ENCODE measurements around the gene OGG1.
A peak's percentile ranks its signal among the peaks of the same experiment; 100 is the strongest.

Gene OGG1

GRCh38 chr3:9727041-9727595, 22.6 kb upstream of the OGG1 start:
- DNase-seq (ENCODE audit: insufficient read length, low spot score) (no peak), FAIRE-seq (no peak)

- no peak for DNase-seq (ENCODE audit: insufficient read length, low spot score)
- no peak for FAIRE-seq
Observed at GRCh38 chr3:9727743-9728142, 22.0 kb upstream of the OGG1 start.

GRCh38 chr3:9729419-9729818, 20.3 kb upstream of the OGG1 start:
- FAIRE-seq (no peak), DNase-seq (ENCODE audit: insufficient read length, low spot score) (no peak)

- FAIRE-seq (no peak), DNase-seq (ENCODE audit: insufficient read length, low spot score) (no peak)
Observed at GRCh38 chr3:9730657-9731205, 19.0 kb upstream of the OGG1 start.

- FAIRE-seq (peak; percentile 87), DNase-seq (ENCODE audit: insufficient read length, low spot score) (peak; percentile 97)
Observed at GRCh38 chr3:9731206-9732079, 18.3 kb upstream of the OGG1 start, which contains the start of gene BRPF1. Gene BRPF1 (plus strand): TSS chr3:9731735. CDS start chr3:9734141, 2,406 bp downstream.

GRCh38 chr3:9732080-9732739, 17.5 kb upstream of the OGG1 start:
- FAIRE-seq (no peak), DNase-seq (ENCODE audit: insufficient read length, low spot score) (no peak)

GRCh38 chr3:9732740-9733115, 17.0 kb upstream of the OGG1 start:
- FAIRE-seq (no peak), DNase-seq (ENCODE audit: insufficient read length, low spot score) (no peak)

- no peak for FAIRE-seq
- no peak for DNase-seq (ENCODE audit: insufficient read length, low spot score)
Observed at GRCh38 chr3:9736831-9737230, 12.9 kb upstream of the OGG1 start.

- no peak for FAIRE-seq
- DNase-seq (ENCODE audit: insufficient read length, low spot score), result no peak
Observed at GRCh38 chr3:9739181-9739580, 10.6 kb upstream of the OGG1 start.

GRCh38 chr3:9742560-9742959, 7.2 kb upstream of the OGG1 start:
- DNase-seq (ENCODE audit: insufficient read length, low spot score), result no peak
- no peak for FAIRE-seq

- DNase-seq (ENCODE audit: insufficient read length, low spot score), result no peak
- no peak for FAIRE-seq
Observed at GRCh38 chr3:9743548-9743947, 6.2 kb upstream of the OGG1 start.

- DNase-seq (ENCODE audit: insufficient read length, low spot score), result no peak
Observed at GRCh38 chr3:9744162-9744561, 5.6 kb upstream of the OGG1 start.

GRCh38 chr3:9745521-9745920, 4.2 kb upstream of the OGG1 start:
- DNase-seq (ENCODE audit: insufficient read length, low spot score) (no peak), FAIRE-seq (no peak)

More at GRCh38 chr3:9744162-9744561, 5.6 kb upstream of the OGG1 start:
- no peak for FAIRE-seq

- no peak for FAIRE-seq
- no peak for DNase-seq (ENCODE audit: insufficient read length, low spot score)
Observed at GRCh38 chr3:9746330-9746729, 3.4 kb upstream of the OGG1 start.

GRCh38 chr3:9747267-9747666, 2.5 kb upstream of the OGG1 start:
- FAIRE-seq (no peak), DNase-seq (ENCODE audit: insufficient read length, low spot score) (no peak)

- FAIRE-seq, result no peak
- DNase-seq (ENCODE audit: insufficient read length, low spot score), result no peak
Observed at GRCh38 chr3:9748031-9748430, 1.7 kb upstream of the OGG1 start.

GRCh38 chr3:9749296-9749644, 482 bp upstream of the OGG1 start:
- DNase-seq (ENCODE audit: insufficient read length, low spot score) (no peak), FAIRE-seq (no peak)

- DNase-seq (ENCODE audit: insufficient read length, low spot score) (no peak), FAIRE-seq (no peak)
Observed at GRCh38 chr3:9750556-9751411, 1.0 kb downstream of the OGG1 start.

- DNase-seq (ENCODE audit: insufficient read length, low spot score) (no peak), FAIRE-seq (no peak)
Observed at GRCh38 chr3:9754678-9755077, 4.9 kb downstream of the OGG1 start.

- FAIRE-seq (no peak), DNase-seq (ENCODE audit: insufficient read length, low spot score) (no peak)
Observed at GRCh38 chr3:9757427-9757826, 7.7 kb downstream of the OGG1 start.
